ENCODE results near the gene RAF1.
"Not testable (repeated sequence)": the region's sequence is repeated elsewhere in the genome, so short reads cannot be mapped to it uniquely, and the experiment has no call there.

RAF1 gene

DNA sequence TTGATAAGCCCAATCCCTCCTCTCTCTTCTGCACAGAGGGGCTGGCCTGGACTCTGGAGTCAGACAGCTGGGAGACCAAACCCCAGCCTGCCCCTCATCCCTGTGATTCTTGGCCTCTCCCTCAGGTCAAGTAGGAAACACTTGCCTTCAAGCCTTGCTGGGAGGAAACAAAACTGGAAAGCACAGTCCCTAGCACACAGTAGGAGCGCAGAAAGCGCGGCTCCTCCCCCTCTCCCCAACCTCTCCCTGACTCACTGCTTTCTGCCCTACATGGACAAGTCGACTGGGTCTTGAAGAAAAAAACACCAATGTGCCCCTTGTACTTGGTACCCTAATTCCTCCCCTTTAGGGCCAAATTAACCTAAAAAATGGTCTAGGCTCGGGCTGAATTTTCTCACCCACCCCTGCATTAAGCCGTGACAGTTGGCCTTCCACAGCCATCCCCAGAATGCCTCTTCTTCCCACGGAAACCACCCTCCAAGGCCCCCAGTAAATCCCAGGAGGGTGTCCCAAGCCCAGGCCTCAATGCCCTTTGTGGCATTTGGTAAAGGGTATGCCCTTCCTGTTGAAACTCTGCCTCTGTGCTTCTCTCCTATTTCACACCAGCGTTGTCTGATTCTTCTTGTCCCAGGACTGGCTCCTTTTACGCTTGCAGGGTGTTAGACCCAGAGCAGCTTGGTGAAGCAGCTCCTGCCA is 11.3 kb upstream of the RAF1 start:
- no peak for DNase-seq

DNA sequence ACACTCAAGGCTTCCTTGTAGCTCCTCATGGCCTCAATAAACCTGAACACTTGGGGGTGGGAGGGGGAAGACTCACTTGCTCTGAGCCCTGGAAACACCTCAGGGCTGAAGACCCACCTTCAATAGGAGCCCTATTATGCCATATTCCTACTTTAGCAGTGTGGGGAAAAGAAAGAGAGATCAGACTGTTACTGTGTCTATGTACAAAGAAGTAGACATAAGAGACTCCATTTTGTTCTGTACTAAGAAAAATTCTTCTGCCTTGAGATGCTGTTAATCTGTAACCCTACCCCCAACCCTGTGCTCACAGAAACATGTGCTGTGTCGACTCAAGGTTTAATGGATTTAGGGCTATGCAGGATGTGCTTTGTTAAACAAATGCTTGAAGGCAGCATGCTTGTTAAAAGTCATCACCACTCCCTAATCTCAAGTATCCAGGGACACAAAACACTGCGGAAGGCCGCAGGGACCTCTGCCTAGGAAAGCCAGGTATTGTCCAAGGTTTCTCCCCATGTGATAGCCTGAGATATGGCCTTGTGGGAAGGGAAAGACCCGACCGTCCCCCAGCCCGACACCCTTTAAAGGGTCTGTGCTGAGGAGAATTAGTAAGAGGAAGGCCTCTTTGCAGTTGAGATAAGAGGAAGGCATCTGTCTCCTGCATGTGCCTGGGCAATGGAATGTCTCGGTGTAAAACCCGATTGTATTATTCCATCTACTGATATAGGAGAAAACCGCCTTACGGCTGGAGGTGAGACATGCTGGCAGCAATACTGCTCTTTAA is 10.2 kb upstream of the RAF1 start:
- not testable (repeated sequence) for DNase-seq

DNA sequence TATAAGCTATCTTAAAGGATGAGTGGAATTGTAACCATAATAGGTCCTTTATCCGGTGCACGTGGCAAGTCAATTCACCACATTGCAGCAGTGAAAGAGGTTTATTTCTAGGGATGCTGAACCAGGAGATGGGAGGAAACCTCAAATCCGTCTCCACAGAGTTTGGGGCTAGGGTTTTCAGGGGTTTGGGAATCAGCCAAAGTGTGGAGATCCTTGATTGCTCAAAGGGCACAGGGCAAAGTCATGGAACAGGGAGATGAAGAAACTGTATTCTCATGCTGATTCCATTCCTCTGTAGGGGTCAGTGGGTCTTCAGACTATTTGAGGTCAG is 7.2 kb upstream of the RAF1 start:
- DNase-seq: no peak

DNA sequence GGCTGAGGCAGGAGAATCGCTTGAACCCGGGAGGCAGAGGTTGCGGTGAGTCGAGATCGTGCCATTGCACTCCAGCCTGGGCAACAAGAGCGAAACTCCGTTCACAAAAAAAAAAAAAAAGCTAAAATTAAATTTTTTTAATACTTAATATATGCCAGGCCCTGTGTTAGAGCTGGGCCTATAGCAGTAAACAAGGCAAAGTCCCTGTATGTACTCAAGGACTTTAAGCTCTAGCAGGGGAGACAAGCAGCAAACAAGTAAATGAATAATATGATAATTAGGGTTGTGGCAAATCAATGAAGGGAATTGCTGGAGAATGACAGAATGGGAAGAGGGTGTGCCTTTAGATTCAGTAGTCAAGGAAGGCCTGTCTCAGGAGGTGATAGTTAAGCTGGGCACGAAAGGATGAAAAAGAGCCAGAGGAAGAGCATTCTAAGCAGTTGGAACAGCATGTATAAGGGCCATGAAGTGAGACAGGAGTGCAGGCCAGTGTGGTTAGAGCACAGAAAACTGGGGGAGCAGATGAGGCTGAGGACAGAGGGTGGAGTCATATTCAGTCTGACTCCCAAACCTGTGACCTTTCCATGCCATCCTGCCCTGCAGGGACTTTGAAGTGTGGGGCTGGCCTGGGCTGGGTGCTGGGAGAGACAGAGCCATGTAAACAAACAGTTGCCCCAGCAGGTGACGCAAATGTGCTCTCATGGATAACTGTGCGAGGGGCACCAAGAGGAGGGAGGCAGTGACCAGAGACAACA is 6.6 kb upstream of the RAF1 start:
- no peak for DNase-seq

DNA sequence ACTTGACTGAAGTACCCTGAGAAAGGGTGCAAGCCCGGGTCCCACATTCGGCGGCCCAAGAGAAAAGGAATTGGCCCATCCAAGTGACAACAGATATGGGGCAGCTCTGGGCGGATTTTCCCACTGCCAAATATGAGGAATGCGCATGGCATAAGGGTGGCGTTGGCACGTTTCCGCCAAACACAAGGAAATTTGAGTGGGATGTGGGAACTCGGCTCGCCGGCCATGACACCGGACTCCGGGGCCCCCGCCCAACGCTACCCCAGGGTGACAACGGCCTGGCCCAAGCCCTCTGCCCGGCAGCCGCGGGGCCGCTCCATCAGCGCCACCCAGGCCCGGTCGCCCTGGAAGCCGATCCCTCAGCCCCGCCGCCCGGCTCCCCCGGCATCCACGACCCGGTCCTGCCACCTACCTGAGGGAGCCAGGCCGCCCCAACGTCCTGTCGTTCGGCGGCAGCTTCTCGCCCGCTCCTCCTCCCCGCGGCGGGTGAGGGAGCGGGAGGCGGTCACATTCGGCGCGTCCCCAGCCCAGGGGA is 449 bp downstream of the RAF1 start:
- peak in 1 of 2 experiments; percentile 50 for DNase-seq

DNA sequence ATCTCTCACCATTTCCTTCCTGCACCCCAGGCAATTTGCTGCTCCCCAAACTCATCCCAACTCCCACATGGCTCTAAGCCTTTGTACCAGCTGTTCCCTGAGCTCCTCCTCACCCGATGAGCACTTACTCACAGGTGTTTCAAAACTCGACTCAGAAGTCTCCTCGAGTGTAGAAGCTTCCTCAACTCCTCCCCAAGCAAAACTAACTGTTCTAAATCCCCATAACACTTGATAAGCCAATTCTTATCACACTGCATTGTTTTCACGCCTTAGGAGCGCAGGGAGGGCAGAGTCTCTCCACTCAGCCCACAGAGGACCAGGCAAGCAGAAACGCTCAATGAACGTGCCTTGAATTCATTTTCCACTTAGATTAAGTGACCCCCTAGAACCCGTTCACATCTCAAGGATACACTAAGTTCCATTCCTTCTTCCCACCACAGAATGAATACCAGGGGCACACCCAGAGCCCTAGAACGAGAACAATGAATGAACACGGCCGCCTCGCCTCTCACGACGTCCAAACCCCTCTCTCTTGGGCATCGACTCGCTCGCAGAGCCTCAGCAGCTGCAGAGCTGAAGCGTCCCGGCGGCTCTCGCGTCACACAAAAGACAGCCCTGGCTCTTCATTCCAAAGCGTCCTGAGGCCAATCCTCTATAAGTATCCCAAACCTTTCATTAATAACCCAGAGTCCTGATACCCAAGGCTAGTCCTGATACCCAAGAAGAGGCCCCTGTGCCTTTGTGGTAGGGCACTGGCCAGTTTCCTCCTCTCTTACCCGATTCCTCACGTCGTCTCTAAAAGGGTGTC is 1.1 kb downstream of the RAF1 start:
- peak; percentile 35 to 47 for DNase-seq

DNA sequence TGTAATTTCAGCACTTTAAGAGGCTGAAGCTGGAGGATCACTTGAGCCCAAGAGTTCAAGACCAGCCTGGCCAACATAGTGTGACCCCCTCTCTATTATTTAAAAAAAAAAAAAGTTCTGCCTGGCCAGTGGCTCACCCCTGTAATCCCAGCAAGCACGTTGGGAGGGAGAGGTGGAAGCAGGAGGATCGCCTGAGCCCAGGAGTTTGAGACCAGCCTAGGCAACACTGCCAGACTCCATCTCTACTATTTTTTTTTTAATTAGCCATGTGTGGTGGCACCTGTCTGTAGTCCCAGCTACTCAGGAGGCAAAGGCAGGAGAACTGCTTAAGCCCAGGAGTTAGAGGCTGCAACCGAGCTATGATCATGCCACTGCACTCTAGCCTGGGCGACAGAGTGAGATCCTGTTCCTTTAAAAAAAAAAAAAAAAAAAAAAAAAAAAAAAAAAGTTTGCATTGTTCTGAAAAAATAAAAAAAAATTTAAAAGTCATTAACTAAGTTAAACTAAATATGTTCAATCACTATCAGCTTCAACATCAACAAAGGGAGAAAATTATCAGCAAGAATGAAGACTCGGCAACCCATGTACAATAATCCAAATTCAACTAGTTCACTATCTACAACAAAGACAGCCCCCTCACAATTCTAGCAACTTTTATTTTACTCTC is 1.9 kb downstream of the RAF1 start:
- no peak for DNase-seq

DNA sequence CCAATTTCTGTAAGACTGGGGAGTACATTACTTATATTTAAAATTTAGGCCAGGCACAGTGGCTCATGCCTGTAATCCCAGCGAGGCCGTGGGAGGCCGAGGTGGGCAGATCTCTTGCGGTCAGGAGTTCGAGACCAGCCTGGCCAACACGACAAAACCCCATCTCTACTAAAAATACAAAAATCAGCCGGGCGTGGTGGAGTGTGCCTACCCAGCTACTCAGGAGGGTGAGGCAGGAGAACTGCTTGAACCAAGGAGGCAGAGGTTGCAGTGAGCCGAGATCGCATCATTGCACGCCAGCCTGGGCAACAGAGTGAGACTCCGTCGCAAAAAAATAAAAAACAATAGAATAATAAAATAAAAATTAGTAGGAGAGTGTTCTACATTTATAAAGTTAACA is 2.5 kb downstream of the RAF1 start:
- not testable (repeated sequence) for DNase-seq

DNA sequence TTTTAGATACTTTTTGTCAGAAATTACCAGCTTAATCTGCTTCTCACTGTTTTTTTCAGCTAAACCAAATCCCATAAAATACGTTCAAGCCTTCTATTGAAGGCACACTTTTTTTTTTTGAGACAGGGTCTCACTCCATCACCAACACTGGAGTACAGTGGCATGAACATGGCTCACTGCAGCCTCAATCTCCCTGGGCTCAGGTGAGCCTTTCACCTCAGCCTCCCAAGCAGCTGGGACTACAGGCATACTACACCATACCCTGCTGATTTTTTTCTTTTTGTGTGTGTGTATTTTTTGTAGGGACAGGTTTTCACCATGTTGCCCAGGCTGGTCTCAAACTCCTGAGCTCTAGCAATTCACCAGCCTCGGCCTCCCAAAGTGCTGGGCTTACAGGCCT is 3.7 kb downstream of the RAF1 start:
- no peak for DNase-seq

DNA sequence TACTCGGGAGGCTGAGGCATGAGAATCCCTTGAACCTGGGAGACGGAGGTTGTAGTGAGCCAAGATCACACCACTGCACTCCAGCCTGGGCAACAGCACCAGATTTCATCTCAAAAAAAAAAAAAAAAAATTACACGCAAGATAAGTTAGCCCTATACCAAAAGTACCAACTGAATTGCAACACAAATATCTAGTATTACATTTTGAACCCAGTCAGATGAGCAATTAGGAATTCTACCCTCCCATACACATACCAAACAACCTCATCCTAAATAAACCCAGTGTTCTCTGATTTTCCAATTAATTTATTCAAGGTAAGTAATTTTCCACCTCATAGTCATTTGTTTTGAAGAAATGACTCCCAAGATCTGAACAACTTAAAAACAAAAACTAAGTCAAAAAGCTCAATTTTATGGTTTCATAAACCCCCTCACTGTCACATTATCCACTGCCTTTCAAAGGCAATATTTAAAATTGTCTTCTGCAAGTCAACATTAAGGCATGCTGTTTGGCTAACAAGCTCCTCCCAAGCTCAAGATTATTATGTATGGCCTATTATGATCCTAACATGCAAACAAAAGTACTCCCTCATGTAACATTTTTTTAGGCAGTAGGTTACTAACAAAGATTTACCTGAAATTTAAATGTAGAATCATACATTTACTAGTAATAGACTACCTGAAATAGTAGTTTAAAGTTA is 4.5 kb downstream of the RAF1 start:
- no peak for DNase-seq

DNA sequence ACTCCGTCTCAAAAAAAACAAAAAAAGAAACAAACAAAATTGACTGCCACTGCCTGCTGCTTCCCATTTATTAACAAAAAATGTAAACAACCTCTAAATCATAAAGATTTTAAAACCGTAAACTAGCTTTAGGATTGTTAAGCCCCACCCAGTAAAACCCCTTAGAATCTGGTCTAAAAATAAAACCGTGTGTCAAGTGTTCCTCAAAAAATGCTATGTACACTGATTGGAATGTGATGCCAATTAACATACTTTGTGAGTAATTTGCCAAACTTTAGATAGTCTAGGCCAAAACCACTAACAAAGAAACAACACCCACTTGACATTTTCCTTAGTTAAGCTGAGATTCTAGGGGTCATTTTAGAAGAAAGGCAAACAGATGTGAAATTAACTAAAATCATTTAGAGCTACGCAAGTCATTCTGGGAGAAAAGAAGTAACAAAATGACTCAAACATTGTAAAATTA is 5.3 kb downstream of the RAF1 start:
- no peak for DNase-seq

DNA sequence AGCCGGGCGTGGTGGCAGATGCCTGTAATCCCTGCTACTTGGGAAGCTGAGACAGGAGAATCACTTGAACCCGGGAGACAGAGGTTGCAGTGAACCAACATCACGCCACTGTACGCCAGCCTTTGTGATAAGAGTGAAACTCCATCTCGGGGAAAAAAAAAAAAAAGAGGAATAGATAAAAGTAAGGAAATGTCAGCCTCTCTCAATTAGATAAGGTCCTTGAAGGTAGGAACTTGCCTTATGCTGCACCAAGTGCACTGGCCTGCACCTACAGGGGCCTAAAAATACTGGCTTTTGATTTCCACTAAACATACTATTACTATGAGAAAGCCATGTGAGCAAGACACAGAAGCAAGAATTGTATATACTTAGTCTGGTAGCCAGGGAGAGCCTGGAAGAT is 7.1 kb downstream of the RAF1 start:
- DNase-seq: no peak

DNA sequence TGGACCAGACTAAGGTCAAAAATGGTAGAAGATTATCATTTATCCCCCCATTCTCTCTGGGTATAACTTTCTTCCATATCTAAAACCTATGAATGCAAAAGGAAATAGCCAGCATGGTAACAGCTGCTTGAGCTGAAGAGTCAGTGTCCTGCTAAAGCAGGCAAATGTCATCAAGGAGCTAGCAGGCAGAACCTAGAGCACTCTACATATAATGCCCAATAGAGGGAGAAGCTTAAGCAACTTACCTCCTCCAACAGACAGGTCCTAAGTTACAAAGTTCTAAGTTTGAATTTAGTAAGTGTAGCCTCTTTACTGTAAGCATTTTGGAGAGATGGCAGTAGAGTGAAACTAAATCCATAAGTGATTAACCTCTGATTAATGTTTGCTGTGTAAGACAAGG is 7.7 kb downstream of the RAF1 start:
- no peak for DNase-seq

DNA sequence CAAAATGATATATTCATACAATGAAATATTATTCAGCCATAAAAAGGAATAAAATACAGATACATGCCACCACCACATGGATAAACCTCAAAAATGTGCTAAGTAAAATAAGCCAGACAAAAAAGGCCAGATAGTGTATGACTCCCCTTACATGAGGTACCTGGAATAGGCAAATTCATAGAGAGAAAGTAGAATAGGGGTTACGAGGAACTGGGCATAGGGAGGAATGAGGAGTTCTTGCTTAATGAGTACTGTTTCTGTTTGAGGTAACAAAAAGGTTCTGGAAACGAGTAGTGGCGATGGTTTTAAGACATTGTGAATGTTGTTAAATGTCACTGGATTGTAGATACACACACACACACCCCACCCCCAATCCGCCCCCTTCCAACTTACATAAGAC is 8.2 kb downstream of the RAF1 start:
- DNase-seq: no peak

DNA sequence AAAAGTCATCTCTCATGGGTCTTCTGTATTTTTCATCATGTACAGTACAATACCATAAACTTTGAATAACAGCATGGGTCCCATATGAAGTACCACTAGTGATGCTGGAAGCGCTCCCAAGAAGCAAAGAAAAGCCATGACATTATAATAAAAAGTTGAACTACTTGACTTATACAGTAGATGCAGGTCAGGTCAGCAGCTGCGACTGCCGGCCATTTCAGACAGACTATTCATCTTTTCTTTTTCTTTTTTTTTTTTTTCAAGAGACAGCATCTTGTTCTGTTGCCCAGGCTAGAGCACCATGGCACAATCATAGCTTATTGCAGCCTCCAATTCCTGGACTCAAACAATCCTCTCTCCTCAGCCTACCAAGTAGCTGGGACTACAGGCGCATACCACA is 10.2 kb downstream of the RAF1 start:
- DNase-seq: no peak

DNA sequence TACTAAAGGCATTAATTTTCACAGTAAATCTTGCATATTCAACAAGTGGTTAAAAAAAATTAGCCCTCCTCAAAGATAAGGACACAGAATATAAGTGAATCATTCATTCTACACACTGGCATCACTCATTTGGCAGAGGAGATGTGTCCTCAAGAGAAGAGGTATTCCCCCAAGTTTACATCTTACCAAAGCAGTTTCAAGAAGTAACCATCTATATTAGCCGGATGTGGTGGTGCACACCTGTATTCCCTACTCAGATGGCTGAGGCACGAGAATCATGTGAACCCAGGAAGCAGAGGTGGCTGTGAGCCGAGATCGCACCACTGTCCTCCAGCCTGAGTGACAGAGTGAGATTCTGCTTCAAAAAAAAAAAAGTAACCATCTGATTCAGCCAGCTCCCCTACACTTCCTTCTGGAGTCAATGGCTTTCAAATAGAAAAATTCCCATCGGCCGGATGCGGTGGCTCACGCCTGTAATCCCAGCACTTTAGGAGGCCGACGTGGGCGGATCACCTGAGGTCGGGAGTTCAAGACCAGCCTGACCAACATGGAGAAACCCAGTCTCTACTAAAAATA is 15.4 kb downstream of the RAF1 start:
- DNase-seq: no peak

DNA sequence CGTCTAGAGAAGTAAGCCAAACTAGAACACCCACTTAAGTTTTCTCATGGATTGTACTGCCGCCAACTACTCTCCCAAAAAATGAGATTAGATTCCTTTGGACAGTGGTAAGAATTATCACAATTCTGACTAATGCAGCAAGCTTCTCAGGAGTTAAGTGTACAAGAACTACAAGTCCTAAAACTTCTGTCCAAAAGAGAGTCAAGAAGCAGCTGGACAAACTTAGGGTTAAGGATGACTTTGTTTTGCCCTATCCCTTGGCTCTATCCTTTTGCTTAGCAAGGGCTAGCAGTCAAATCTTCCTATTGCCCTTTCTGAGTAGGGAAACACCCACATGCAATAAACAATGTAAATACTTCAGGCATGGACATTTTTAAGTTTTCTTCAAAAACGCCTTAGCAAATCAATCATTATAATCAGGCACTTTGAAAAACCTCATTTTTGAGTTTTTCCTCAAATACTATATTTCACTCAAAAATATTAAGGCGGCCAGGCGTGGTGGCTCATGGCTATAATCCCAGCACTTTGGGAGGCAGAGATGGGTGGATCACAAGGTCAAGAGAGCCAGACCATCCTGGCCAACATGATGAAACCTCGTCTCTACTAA is 19.5 kb downstream of the RAF1 start:
- no peak for DNase-seq

DNA sequence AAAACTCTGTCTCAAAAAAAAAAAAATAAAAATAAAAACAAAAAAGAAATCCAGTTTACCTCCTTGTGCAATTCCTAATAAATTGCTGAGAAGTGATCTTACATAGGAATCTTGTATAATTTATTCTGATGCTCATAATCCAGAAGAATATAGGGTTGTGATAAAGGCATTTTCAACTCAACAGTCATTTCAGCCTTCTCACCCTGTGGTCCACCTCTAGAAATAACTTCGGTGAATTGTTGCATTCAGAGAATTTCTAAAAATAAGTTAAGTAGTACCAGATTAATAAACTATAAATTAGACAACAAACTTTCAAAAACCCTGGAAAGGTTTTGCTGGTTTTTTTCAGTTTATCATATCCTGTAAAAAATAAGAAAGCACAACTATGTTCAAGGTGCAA is 20.2 kb downstream of the RAF1 start:
- DNase-seq: no peak

DNA sequence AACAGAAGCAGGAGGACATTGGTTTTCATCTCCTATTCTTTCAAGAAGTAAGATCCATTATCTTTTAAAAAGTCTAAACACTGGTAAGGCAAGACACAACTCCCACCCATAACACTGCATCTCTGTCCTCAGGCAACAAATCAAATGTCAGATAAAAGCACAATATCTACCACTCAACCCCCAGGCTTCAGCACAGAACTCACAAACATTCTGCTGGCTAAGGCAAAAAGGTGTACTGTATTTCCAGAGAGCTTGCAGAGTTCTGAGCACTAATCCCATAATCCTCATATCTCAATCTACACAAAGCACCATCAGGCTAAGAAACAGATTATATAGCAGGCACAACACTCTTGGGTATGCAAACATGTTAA is 20.9 kb downstream of the RAF1 start:
- no peak for DNase-seq

DNA sequence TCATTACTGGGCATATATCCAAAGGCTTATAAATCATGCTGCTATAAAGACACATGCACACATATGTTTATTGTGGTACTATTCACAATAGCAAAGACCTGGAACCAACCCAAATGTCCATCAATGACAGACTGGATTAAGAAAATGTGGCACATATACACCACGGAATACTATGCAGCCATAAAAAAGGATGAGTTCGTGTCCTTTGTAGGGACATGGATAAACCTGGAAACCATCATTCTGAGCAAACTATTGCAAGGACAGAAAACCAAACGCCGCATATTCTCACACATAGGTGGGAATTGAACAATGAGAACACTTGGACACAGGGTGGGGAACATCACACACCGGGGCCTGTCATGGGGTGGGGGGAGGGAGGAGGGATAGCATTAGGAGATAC is 23.1 kb downstream of the RAF1 start:
- not testable (repeated sequence) for DNase-seq

DNA sequence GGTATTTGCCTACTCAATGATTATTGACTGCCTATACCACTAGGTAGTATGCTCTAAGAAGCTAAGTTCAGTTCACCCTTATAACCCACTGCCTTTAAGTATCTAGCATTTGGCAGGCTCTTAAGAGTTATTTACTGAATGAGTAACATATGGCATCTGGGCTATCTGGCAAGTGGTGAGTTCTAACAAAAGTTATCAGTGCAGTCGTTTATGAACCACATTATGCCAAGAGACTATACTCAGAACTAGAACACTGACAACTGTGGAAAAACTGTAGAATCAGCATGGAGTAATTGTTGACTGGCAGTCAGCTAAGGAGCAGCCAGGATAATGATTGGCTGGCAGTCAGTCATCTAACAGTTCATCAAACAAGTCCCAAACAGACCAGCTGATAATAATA is 25.8 kb downstream of the RAF1 start:
- no peak for DNase-seq
